Activated T-cell treated with anti-CD3 and anti-CD28 coated beads, Interleukin-2, amount 50 U/mL, for 48 hours (primary cell): Measurements from ENCODE around the gene BCAS1.
"Not testable (repeated sequence)": the region's sequence is repeated elsewhere in the genome, so short reads cannot be mapped to it uniquely, and the experiment has no call there.

Source experiments
- DNase-seq, 2 experiments: peaks; one replicate each; pipeline ENCODE4 v3.0.0-alpha.2; 2020

Gene BCAS1

DNA sequence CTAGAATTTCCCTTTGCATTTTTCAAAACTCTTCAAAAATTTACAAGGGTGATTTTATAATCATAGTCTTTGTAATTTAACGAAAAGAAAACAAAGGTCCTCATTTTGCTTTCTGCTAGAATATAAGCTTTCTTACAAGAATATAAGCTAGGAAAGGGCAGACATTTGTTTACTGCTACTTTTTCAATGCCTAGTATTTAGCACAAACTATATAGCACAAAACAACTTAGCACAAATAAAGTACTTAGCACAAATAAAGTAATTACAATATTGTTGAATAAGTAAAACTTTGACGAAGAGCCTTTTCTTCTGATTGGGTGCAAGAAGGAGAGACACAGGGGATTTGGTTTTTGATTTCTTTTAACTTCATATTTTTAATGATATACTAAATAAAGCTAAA is 87.8 kb downstream of the BCAS1 start:
- no peak for DNase-seq

DNA sequence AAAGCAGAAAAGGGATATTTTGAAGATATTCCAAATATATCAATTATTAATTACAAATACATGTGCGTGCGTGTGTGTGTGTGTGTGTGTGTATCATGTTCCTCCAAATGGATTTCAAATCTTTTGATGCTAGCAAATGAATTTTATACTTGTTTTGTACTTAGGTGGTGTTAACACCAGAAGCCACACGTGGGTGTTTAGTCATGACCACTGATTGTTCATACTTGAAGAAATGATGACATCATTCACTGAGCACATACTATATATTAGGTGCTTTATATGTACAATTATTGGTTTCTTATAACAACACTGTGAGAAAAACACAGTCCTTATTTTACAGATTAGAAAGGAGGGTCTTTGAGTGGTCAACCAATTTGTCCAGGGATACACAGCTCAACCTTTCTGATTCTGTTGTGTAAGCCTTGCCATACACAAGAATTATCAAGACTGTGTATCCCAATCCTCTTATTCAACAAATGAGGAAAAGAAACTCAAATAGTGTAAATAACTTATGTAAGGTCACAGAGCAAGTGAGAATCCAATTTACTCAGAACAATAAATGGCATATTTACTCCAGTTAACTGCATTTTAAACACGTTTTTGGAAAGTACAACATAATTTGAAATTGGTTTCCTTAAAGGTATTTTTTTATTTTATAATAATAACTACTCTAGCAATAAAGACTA is 88.5 kb downstream of the BCAS1 start:
- DNase-seq, result peak; percentile 28 to 36

DNA sequence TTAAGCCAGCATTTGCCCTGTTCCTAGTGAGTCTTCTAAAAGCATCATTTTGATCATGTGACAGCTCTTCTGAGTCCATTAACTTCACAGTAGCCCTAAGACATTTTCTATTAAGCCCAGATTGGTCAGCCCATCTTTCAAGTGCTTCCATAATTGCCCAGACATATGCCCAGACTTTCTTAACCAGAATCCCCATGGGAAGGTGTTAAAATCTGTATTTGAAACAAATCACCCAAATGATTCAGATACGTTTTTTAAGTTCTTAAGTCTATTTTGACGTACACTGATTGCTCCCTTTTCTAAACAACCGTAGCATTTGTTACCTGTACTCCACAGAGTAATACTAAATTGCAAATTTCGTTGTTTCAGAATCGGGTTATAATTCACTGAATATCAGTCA is 89.3 kb downstream of the BCAS1 start:
- DNase-seq, result no peak

DNA sequence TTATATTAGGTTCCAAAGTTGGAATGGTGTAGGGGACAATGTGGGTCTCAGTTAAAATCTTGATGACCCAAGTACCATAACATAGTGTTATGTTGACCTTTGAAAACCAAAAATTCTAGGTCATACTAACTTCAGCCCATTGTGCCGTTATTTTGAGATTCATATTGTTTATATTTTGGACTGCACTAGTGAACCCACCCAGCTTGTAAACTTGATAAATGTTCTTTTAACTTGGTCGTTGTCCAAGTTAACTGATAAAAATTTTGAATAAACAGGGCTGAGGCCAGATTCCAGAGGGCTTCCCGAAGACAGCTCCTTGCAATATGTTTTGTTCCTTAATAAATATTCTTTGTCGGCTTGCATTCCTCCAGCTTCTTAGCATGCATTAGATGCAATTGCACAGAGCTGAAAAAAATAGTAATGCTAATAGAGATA is 90.3 kb downstream of the BCAS1 start:
- DNase-seq, result no peak

DNA sequence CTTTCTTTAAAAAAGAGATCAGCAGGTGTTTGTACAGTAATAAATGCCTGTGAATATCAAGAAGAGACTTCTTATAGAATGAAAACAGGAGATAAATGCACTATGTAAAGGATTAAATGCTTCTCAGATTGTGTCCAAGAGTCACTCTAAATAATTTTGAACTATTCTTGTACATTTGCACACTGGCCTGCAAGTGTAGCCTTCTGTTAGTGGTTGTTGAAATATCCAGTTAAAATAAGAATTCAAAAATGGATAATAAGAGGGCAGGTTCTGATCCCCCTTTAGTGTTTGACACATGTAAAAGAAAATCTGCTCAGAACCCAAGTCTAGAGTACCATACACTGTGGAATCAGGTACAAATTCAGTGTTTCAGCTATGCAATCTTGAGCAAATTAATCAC is 91.9 kb downstream of the BCAS1 start:
- no peak for DNase-seq

DNA sequence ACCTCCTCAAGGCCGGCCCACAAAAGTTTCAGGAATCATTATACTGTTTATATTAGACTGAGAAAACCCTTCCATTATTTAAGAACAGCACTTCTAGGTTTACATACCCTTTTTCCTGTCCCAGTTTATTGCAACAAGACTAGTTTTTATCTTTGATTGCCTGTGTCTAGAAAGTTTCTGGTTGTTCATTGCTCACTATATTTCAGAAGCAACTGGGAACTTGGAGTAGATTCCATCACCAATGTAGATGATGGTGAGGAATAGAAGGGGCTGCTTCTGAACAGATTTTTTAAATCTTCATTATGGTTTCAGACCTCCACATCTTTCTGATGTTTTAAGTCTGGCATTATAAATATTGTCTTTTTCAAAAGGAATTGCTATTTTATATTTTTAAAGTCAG is 93.0 kb downstream of the BCAS1 start:
- no peak for DNase-seq

DNA sequence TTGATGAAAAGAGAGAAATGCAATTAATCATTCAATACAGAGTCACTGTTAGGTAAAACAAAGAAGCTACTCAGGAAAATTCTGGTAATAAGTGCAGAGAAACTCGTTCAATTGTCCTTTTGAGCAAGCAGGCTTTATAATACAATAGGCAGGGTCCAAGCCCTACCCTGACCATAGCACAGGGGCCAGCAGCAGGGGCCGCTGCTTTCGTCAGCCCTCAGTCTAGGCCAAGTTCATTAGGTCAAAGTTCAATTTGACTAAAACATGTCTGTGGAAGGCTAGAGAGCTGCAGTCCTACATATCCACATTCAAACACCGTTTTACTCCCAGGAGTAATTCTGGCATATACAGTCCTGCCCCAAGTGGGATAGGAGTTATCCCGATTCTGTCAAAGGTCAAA is 94.6 kb downstream of the BCAS1 start:
- DNase-seq, result no peak

DNA sequence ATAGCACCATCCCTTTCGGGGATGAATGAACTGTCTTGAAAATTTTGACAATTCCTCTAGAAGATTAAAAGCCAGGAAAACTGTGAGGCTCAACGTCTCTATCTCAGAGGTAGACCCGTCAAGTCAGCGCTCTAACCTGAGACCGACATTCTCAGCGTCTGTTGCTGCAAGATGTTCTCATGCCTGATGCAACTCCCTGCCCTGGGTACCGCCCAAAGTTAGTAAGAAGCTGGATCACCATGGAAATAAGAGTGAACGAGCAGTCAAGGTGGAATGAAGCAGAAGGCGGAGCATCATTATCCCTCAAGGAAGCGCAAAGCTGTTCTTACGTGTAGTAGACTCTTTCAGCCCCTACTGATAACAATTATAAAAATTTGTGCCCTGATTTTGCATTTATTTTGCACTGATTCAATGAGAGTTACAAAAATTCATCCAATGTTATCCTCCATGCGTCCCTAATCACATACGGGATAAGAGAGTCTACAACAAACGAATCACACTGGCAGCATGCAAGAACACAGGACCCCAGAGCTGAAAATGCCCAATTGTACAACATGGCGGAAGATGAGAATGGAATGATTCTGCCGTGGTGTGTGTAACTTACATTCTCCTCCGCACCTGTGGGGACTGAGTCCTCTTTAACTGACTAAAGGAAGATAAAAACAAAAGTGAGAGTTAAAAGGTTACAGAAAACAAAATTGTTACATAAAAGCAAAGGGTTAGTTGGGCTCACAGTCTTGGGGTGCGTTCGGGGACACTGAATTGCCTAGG is 95.4 kb downstream of the BCAS1 start:
- no peak for DNase-seq

DNA sequence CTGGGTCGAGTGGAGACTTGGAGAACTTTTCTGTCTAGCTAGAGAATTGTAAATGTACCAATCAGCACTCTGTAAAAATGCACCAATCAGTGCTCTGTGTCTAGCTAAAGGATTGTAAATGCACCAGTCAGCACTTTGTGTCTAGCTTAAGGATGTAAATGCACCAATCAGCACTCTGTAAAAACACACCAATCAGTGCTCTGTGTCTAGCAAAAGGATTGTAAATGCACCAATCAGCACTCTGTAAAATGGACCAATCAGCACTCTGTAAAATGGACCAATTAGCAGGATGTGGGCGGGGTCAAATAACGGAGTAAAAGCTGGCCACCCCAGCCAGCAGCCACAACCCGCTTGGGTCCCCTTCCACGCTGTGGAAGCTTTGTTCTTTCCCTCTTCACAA is 96.5 kb downstream of the BCAS1 start:
- not testable (repeated sequence) for DNase-seq

DNA sequence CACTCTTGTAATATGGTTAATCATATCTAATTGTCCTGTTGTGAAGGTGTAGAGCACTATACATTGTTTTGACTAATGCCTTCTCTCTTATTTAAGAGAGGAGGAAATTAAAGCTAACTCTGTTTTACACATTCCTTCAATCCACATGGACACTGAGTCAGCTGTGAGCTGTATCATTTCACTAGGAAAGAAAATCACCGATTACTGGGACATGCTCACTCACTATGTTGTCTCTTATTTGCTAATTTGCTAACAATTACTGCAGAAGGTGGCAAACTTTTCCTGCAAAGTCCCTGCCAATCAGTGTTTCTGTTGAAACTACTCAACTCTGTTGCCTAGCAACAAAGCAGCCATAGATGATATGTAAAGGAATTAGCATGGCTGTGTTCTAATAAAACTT is 98.2 kb downstream of the BCAS1 start:
- DNase-seq, result no peak

DNA sequence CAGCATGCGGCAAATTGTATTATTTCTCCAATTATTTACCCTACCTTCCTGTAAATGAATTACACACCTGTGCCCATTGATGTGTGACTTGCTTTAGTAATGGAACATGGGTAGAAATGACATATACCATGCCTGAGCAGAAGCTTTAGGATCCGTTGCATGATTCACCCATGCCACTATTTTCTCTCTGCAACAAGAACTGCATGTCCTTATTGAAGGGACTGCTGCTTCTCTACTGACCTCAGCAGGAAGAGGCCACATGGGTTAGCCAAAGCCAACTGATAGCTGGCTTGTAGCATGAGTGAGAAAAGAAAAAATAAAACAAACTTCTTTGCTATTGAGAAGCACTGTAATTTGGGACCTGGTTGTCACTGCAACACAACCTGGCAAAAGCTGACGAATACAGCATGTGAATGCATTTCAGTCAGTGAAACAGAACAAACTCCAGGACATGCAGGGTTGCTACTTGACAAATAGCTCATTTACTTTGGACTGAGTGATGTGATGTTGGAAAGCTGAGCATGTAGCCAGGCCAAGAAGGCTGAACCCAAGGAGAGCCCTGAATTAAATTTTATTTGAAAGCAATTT is 99.2 kb downstream of the BCAS1 start:
- DNase-seq, result no peak

DNA sequence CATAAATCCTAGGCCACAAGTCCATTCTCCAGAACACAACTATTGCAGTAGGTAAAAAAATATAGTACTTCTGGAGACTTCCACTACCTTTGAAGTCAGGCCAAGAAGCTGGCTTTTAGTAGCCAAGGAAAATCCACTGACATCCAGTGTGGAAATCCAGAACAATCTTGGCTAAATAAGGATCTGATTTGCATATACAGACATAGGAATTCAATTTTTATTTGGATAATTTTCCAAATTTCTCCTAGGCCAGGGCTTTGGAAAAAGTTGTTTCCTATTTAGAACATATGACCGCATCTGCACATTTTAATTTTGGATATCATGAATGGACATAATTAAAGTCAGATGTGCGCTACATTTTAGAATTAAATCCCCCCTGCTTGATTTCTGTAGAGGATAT is 100.2 kb downstream of the BCAS1 start:
- no peak for DNase-seq

DNA sequence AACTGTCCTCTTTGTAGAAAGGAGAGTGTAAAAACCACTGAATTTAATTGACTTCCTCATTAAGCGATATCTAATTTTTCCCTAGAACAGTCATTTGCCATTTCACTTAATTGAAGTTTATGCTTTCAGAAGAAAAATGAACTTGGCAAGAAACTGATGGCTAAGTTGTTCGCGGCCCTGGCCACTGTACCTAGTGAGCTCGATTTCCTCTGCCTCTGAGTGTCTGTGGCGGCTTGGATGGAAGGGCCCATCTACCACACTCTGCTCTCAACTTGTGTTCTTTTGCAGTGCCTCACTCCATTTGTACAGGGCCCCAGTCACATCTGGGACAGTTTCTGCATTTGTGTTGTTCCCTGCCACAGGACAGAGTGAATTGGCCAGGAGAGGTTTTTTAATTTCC is 102.9 kb downstream of the BCAS1 start:
- DNase-seq, result no peak

DNA sequence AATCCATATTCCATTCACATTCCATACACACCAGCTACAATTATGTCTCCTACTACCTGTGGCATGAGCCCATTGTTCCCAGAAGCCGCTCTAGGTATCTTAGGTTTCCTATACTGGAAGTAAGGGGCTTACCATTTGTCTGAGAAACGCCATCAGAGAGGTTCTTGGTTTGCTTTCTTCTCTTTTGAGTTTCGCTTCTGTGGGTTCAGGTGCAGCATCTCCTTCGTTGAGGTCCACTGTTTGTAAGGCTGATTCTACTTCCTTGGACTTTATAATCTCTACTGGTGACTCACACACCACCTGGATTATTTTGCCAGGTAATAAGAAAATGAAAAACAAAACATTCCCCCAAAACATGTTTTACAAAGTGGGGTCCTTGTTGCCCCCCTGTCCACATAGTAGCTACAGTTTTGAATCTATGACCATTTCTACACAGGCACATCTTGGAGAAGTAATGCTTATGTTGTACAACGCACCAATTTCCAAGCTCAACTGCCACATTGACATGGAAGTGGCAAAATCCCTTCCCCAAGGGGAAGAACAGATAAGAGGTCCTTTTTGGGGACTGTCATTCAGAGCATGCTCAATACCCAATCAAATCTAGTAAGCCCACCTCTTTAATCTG is 103.5 kb downstream of the BCAS1 start:
- DNase-seq, result no peak

DNA sequence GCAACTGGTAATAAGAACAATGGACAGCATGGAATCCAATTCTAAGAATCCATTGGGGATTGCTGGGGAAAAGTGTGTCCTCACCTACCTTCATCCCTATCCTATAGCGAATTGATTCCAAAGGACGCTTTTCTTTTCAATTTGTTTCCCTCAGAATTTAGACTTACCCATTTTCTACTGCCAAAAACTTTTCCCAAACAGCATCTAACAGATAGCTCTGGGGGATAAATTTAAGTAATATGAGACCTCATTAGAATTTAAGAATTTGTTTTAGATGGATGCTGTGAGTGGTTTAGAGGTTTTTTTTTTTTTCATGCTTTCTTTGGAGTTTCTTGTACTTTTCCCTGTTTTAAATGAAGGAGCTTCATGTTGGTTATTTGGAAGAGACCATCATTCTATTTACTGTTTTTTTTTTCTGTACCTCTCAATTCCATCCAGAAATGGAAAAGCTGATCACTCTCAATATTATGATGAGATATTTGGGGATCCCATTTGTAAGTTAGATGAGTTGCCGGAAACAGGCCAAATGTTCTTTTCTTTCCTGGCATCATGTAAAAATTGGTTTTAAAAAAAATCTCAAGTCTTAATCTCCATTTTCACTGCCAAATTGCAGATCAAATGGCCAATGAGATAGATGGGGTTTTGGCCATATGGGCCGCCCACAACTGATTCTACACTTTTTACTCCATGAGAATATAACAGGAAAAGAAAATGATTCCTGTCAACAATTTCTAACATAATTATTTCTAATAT is 105.7 kb downstream of the BCAS1 start:
- DNase-seq, result no peak

DNA sequence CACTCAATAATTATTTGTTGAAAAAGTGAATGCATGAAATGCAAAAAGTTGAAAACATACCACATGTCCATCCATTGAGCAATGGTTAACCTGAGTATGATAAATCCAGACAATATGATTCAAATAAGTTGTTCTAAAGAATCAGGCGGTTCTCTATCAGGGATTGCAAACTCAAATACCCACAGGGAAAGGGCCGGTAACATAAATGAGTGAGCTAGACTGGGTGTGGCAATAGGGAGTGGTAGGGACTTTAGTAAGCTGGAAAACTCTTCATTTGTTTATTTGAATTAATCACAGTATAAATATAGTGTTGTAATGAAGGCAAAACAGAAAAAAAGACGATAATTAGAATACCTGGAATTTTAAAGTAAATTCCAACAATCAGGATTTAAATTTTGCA is 106.3 kb downstream of the BCAS1 start:
- no peak for DNase-seq

DNA sequence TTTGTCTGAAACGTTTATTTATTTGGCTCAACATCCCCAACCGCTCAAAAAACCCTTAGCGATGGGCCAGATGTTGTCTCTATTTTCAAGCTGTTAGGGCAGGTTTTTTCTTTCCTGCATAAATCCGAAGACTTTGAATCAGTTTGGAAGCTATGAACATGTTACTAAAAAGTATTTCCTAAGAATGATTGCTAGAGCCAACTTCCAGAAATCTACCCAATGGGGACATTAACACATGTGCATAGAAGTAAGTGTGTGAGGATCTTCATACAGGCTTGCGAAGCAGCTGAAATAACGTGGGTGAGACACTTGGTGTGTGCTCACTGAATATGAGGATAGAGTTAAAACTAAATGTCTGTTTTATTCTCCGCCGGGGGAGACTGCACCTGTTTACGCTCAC is 106.8 kb downstream of the BCAS1 start:
- DNase-seq, result no peak

DNA sequence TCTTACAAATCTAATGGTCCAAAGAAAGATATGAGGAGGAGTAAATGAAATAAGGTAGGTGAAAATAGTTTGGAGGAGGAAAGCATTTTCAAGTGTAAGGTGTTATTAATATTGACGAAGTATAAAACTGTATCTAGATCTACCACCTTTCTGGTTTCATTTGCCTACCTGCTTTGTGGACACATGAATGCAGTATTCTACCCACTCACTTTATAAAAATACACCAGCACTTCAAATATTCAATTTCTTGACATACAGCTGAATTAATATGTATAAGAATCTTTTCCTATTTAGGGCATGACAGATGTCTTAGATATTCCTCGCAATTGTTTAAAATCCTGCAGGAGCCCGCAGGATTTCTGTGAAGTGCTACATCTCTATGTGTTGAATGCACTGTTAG is 108.0 kb downstream of the BCAS1 start:
- DNase-seq, result no peak

DNA sequence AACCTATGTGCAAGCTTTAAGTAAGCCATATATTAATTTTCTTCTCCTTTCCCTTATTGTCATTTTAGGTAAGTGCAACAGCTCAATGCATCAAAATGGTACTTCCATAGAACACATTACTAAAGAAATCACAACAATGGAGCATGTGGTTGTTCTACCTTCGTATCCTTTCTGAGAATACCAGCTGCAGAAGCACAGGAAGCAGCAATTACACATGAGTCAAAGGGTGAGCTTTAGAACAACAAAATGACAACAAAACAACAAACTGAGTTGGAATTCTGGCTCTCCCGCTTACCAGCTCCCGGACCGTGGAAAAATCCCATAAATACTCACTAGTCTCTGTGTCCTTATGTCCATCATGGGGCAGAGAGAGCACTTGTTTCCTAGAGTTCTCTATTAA is 108.9 kb downstream of the BCAS1 start:
- DNase-seq, result no peak

DNA sequence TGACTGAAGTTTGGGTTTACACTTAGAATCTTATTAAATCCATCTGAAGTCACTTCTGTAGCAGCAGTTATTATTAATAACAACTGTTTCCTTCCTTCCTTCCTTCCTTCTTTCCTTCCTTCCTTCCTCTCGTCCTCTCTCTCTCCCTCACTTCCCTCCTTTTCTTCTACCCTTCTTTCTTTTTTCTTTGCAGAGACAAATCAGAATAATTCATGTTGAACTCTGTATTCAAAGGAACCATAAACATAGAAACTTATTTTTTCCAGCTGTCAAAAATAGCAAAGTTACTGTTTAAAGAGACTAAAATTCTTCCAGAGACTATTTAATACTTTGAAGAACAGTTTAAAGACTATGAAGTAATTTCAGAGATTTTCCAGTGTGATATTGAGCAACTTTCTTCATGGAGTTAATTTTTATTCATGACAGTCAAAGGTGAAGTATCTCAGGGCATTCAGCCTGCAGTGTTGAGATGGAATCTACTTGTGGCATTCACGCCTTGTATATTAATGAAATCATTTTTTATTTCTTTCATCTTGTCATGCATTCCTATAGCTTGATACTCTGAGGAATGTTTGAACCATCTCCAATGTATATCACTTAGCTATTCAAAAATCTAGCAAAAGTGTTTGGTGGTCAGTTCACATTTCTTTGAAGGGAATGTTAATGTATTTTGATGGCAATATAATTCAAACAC is 109.7 kb downstream of the BCAS1 start:
- DNase-seq, result no peak

DNA sequence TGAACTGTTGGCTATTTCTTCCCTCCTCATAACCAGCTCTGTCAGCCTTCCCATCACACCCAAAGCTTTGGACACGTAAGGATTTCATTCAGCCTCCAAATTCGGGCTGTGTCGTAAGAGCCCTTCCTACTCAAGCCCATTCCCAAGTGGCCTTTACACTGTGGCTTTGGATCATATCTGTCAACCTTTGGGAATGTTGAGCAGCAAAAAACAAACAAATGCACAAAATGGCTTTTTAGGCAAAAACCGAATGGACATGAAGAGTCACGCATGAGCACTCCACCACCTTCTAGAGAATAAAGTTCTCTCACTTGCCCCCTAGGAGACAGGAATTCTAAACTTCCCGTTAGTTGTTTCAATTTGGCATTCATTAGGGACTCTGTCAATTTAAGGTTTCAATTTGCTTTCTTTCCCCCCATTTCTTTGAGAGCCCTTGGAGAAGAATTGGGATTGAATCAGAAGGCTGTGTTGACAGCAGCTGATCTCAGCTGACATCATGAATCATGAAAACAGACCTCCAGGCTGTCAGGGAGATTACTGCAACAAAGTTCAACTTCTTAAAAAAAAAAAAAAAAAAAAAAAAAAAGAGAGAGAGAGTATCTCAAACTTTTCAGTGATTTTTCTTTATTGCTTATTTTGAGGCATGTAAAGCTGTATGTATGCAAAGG is 110.3 kb downstream of the BCAS1 start:
- DNase-seq, result no peak

DNA sequence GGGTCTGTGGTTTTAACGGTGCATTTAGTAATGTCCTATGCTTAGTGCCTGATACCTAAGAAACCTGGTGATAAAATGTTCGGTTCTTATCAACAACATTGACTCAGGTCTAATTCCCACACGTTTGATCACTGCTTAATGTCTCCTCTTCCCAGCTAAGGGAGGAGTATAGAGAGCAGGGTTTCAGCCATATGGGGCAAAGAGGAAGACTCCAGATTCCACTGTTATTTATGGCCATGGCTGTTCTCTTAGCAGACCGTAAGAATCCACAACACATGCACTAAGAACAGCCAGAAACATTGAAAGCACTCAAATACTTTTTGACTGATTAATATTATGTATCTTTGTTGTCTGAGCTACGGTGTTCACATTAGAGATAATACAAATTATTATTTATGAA is 112.1 kb downstream of the BCAS1 start:
- no peak for DNase-seq
